ENCODE results near the gene NOCT. TPM values are rescaled to one million over a fixed set of nuclear protein-coding genes. Genes with fewer than 3 reads are reported as not detected.

NOCT gene
- total RNA-seq, 1 experiment from 2014 or later = 43.4 TPM

DNA sequence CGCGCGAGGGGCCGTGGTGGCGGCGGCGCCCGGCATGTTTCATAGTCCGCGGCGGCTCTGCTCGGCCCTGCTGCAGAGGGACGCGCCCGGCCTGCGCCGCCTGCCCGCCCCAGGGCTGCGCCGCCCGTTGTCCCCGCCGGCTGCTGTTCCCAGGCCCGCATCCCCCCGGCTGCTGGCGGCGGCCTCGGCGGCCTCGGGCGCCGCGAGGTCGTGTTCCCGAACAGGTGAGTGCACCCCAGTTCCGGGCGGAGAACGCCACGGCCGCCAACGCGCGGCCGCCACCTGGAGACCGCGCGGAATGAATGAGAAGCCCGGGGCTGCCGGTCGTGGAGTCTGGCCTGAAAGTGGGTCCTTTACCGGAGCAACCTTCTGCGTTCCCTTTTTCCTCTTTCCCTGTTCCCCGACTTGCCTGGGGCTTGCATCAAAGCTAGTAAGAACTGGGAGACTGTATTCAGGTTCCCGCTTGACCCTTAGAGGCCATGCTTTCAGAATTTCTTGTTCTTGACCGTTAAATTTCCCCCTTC lies 429 bp downstream of the NOCT start:
- ATAC-seq (no peak), DNase-seq (ENCODE audit: low spot score) (no peak)
- Mint-ChIP-seq H3K27me3 (ENCODE audit: low read depth) (no peaks in the 10 kb centered on the region), H3K27ac (peak overlapping the region; percentile 91), H3K36me3 (peaks cover 4% of the 10 kb centered on the region), H3K4me1 (peaks cover 60% of the 10 kb centered on the region), H3K9me3 (no peaks in the 10 kb centered on the region), H3K4me3 (peak overlapping the region; percentile 93)
- ChIA-PET POLR2A (interaction anchor here (1.6 kb wide), 1 partner anchor 285 kb away, joined by 4 read pairs; the partner anchor contains the start of gene NAA15), CTCF (interaction anchor here (1.9 kb wide), 1 partner anchor 15 kb away, joined by 10 read pairs; no protein-coding TSS in a partner anchor)
- TF ChIP-seq RELA (CRISPR knock-in tag; IDR thresholded peaks at IDR 0.05; ENCODE audit: borderline replicate concordance) (no peak), CREM (CRISPR knock-in tag; IDR thresholded peaks at IDR 0.05) (peak; percentile 44; the same call in 1 of the 2 replicates), OVOL2 (CRISPR knock-in tag; IDR thresholded peaks at IDR 0.05; ENCODE audit: borderline replicate concordance) (no peak), GRHL2 (CRISPR knock-in tag; IDR thresholded peaks at IDR 0.05; ENCODE audit: insufficient replicate concordance, severe bottlenecking) (no peak), NFE2L1 (CRISPR knock-in tag; IDR thresholded peaks at IDR 0.05) (0 out of 2 replicates have a peak, but pooled peaks have one; percentile 2), ERG (CRISPR knock-in tag; IDR thresholded peaks at IDR 0.05) (no peak), FOXP4 (CRISPR knock-in tag; IDR thresholded peaks at IDR 0.05) (no peak), FOXP1 (CRISPR knock-in tag; IDR thresholded peaks at IDR 0.05; ENCODE audit: borderline replicate concordance) (peak; percentile 39; the same call in 1 of the 2 replicates), CREB1 (CRISPR knock-in tag; IDR thresholded peaks at IDR 0.05) (no peak), GABPB1 (CRISPR knock-in tag; IDR thresholded peaks at IDR 0.05) (no peak), NR2C2 (CRISPR knock-in tag; IDR thresholded peaks at IDR 0.05) (no peak), ZNF423 (CRISPR knock-in tag; IDR thresholded peaks at IDR 0.05) (no peak), HMGXB4 (CRISPR knock-in tag; IDR thresholded peaks at IDR 0.05) (no peak; the same call in 1 of the 2 replicates), ZNF671 (CRISPR knock-in tag; IDR thresholded peaks at IDR 0.05) (no peak), CBFB (CRISPR knock-in tag; IDR thresholded peaks at IDR 0.05; ENCODE audit: low read depth) (no peak), ZNF263 (CRISPR knock-in tag; IDR thresholded peaks at IDR 0.05; ENCODE audit: low read depth) (0 out of 2 replicates have a peak, but pooled peaks have one; percentile 56), SMAD4 (CRISPR knock-in tag; IDR thresholded peaks at IDR 0.05) (no peak), NR3C1 (CRISPR knock-in tag; conservative IDR thresholded peaks at IDR 0.05; ENCODE audit: low read depth) (0 out of 2 replicates have a peak, but pooled peaks have one; percentile 59), ATF1 (CRISPR knock-in tag; IDR thresholded peaks at IDR 0.05) (peak; percentile 76; the same call in 1 of the 2 replicates), TEAD1 (CRISPR knock-in tag; IDR thresholded peaks at IDR 0.05) (no peak), MLX (CRISPR knock-in tag; IDR thresholded peaks at IDR 0.05) (0 out of 2 replicates have a peak, but pooled peaks have one; percentile 86)
- TF ChIP-seq, protein P1, sequence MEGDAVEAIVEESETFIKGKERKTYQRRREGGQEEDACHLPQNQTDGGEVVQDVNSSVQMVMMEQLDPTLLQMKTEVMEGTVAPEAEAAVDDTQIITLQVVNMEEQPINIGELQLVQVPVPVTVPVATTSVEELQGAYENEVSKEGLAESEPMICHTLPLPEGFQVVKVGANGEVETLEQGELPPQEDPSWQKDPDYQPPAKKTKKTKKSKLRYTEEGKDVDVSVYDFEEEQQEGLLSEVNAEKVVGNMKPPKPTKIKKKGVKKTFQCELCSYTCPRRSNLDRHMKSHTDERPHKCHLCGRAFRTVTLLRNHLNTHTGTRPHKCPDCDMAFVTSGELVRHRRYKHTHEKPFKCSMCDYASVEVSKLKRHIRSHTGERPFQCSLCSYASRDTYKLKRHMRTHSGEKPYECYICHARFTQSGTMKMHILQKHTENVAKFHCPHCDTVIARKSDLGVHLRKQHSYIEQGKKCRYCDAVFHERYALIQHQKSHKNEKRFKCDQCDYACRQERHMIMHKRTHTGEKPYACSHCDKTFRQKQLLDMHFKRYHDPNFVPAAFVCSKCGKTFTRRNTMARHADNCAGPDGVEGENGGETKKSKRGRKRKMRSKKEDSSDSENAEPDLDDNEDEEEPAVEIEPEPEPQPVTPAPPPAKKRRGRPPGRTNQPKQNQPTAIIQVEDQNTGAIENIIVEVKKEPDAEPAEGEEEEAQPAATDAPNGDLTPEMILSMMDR (IDR thresholded peaks at IDR 0.05) = no peak
- TF ChIP-seq, protein P2, sequence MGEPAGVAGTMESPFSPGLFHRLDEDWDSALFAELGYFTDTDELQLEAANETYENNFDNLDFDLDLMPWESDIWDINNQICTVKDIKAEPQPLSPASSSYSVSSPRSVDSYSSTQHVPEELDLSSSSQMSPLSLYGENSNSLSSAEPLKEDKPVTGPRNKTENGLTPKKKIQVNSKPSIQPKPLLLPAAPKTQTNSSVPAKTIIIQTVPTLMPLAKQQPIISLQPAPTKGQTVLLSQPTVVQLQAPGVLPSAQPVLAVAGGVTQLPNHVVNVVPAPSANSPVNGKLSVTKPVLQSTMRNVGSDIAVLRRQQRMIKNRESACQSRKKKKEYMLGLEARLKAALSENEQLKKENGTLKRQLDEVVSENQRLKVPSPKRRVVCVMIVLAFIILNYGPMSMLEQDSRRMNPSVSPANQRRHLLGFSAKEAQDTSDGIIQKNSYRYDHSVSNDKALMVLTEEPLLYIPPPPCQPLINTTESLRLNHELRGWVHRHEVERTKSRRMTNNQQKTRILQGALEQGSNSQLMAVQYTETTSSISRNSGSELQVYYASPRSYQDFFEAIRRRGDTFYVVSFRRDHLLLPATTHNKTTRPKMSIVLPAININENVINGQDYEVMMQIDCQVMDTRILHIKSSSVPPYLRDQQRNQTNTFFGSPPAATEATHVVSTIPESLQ (CRISPR knock-in tag; IDR thresholded peaks at IDR 0.05) = no peak
- TF ChIP-seq, protein P3, sequence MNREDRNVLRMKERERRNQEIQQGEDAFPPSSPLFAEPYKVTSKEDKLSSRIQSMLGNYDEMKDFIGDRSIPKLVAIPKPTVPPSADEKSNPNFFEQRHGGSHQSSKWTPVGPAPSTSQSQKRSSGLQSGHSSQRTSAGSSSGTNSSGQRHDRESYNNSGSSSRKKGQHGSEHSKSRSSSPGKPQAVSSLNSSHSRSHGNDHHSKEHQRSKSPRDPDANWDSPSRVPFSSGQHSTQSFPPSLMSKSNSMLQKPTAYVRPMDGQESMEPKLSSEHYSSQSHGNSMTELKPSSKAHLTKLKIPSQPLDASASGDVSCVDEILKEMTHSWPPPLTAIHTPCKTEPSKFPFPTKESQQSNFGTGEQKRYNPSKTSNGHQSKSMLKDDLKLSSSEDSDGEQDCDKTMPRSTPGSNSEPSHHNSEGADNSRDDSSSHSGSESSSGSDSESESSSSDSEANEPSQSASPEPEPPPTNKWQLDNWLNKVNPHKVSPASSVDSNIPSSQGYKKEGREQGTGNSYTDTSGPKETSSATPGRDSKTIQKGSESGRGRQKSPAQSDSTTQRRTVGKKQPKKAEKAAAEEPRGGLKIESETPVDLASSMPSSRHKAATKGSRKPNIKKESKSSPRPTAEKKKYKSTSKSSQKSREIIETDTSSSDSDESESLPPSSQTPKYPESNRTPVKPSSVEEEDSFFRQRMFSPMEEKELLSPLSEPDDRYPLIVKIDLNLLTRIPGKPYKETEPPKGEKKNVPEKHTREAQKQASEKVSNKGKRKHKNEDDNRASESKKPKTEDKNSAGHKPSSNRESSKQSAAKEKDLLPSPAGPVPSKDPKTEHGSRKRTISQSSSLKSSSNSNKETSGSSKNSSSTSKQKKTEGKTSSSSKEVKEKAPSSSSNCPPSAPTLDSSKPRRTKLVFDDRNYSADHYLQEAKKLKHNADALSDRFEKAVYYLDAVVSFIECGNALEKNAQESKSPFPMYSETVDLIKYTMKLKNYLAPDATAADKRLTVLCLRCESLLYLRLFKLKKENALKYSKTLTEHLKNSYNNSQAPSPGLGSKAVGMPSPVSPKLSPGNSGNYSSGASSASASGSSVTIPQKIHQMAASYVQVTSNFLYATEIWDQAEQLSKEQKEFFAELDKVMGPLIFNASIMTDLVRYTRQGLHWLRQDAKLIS (CRISPR knock-in tag; IDR thresholded peaks at IDR 0.05; ENCODE audit: borderline replicate concordance) = 0 out of 2 replicates have a peak, but pooled peaks have one; percentile 2
